Measurements from ENCODE around the gene FLYWCH1.

DNA sequence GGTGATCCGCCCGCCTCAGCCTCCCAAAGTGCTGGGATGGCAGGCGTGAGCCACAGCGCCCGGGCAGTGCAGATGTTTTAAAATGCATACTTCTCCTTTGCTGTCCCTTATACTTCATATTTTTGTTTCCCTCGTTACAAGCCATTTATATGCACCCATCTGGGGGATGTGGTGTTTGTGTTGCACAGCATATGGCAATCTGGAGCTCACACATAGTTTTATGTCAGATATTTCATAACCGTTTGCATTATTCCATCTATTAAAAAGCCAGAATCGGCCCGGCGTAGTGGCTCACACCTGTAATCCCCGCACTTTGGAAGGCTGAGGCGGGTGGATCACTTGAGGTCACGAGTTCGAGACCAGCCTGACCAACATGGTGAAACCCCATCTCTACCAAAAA, 11.8 kb downstream of the FLYWCH1 start:
- TF ChIP-seq POLR2A (IDR thresholded peaks at IDR 0.05; ENCODE audit: low read depth, low read length): no peak
- TF ChIP-seq POLR2AphosphoS5 (IDR thresholded peaks at IDR 0.05; ENCODE audit: low read depth, low read length): no peak

Data from GM12892 (cell line).